HEK293 (cell line): Measurements from ENCODE around the gene GINS2.

Source experiments
- CTCF ChIA-PET: fragments of 350-600 bp; formaldehyde crosslinking; extraction: SDS; loops from one replicate; lab custom pipeline; 2021; ENCODE audit warnings: antibody characterized with exemption; lab: Yijun Ruan, JAX
- POLR2A ChIA-PET: fragments of 300-600 bp; formaldehyde crosslinking; extraction: SDS; loops from one replicate; lab custom pipeline; 2020; ENCODE audit warnings: antibody characterized with exemption, inconsistent platforms; lab: Yijun Ruan, JAX
- H3K27ac ChIP-seq: fragments of 200-500 bp; sonication (Bioruptor generic); 2 replicates; pipeline ENCODE4 v1.5.1; 2014; ENCODE audit warnings: low read depth, low read length, control low read depth, inconsistent platforms; ENCODE audit errors: extremely low read depth
- H3K36me3 ChIP-seq, 2 experiments: fragments of 200-500 bp in 1 of 2; sonication (Bioruptor generic) in 1 of 2; 1 replicate in 1 of 2; 2 replicates in 1 of 2; pipeline ENCODE4 v1.5.1; 2014 to 2017; ENCODE audit warnings: inconsistent platforms in 2 of 2, low read length in 2 of 2; ENCODE audit not compliant: control insufficient read depth in 2 of 2, insufficient read depth in 1 of 2
- H3K4me1 ChIP-seq: fragments of 200-500 bp; sonication (Bioruptor generic); 2 replicates; pipeline ENCODE4 v1.5.1; 2014; ENCODE audit warnings: mild to moderate bottlenecking, low read length, inconsistent platforms; ENCODE audit not compliant: control insufficient read depth, insufficient read depth
- H3K4me3 ChIP-seq: 2 replicates; pipeline ENCODE4 v1.5.1; 2011; ENCODE audit warnings: low read depth, mild to moderate bottlenecking, control low read depth, low read length, moderate library complexity
- H3K9me3 ChIP-seq: fragments of 200-500 bp; sonication (Bioruptor generic); 2 replicates; pipeline ENCODE4 v1.5.1; 2014; ENCODE audit warnings: low read depth, low read length, inconsistent platforms; ENCODE audit not compliant: control insufficient read depth, insufficient read depth
- AEBP2 ChIP-seq: fragments of 450-650 bp; formaldehyde crosslinking; IDR thresholded peaks from 2 replicates; pipeline ENCODE4 v1.5.1; 2016; ENCODE audit warnings: missing biosample characterization, missing genetic modification characterization, borderline replicate concordance
- ATF2 ChIP-seq: fragments of 450-650 bp; formaldehyde crosslinking; IDR thresholded peaks from 2 replicates; pipeline ENCODE4 v1.5.1; 2016; ENCODE audit warnings: missing biosample characterization, missing genetic modification characterization, low read depth
- KLF1 ChIP-seq: fragments of 450-650 bp; formaldehyde crosslinking; IDR thresholded peaks from 2 replicates; pipeline ENCODE4 v1.5.1; 2016; ENCODE audit warnings: missing biosample characterization, missing genetic modification characterization
- KLF7 ChIP-seq: fragments of 450-650 bp; formaldehyde crosslinking; IDR thresholded peaks from 2 replicates; pipeline ENCODE4 v1.5.1; 2016; ENCODE audit warnings: missing biosample characterization, missing genetic modification characterization, borderline replicate concordance
- SCRT1 ChIP-seq: fragments of 450-650 bp; formaldehyde crosslinking; IDR thresholded peaks from 2 replicates; pipeline ENCODE4 v1.5.1; 2016; ENCODE audit warnings: missing biosample characterization, missing genetic modification characterization, borderline replicate concordance
- TRIM28 ChIP-seq: IDR thresholded peaks from 2 replicates; pipeline ENCODE4 v1.6.1; 2011; ENCODE audit warnings: low read length, control low read depth, borderline replicate concordance
- YY2 ChIP-seq: fragments of 450-650 bp; formaldehyde crosslinking; IDR thresholded peaks from 2 replicates; pipeline ENCODE4 v1.5.1; 2016; ENCODE audit warnings: missing biosample characterization, missing genetic modification characterization
- ZBTB44 ChIP-seq: fragments of 450-650 bp; IDR thresholded peaks from 2 replicates; pipeline ENCODE4 v1.5.1; 2018; ENCODE audit warnings: missing biosample characterization, mild to moderate bottlenecking, missing genetic modification characterization
- ZEB2 ChIP-seq: fragments of 450-650 bp; formaldehyde crosslinking; IDR thresholded peaks from 2 replicates; pipeline ENCODE4 v1.5.1; 2016; ENCODE audit warnings: missing biosample characterization, missing genetic modification characterization
- ZFP37 ChIP-seq: fragments of 450-650 bp; formaldehyde crosslinking; IDR thresholded peaks from 2 replicates; pipeline ENCODE4 v1.5.1; 2016; ENCODE audit warnings: missing biosample characterization, missing genetic modification characterization
- ZIC2 ChIP-seq: fragments of 450-650 bp; formaldehyde crosslinking; IDR thresholded peaks from 2 replicates; pipeline ENCODE4 v1.5.1; 2016; ENCODE audit warnings: missing biosample characterization, missing genetic modification characterization
- ZNF10 ChIP-seq: fragments of 450-650 bp; formaldehyde crosslinking; IDR thresholded peaks from 2 replicates; pipeline ENCODE4 v1.5.1; 2017; ENCODE audit warnings: missing biosample characterization, missing genetic modification characterization
- ZNF184 ChIP-seq: fragments of 450-650 bp; IDR thresholded peaks from 2 replicates; pipeline ENCODE4 v1.5.1; 2018; ENCODE audit warnings: missing biosample characterization, mild to moderate bottlenecking, missing genetic modification characterization
- ZNF311 ChIP-seq: fragments of 450-650 bp; formaldehyde crosslinking; IDR thresholded peaks from 2 replicates; pipeline ENCODE4 v1.5.1; 2017; ENCODE audit warnings: missing biosample characterization, missing genetic modification characterization, borderline replicate concordance
- ZNF544 ChIP-seq: fragments of 450-650 bp; formaldehyde crosslinking; IDR thresholded peaks from 2 replicates; pipeline ENCODE4 v1.5.0; 2017; ENCODE audit warnings: missing biosample characterization, missing genetic modification characterization
- ZNF707 ChIP-seq: fragments of 450-650 bp; formaldehyde crosslinking; IDR thresholded peaks from 2 replicates; pipeline ENCODE4 v1.5.1; 2016; ENCODE audit warnings: missing biosample characterization, missing genetic modification characterization
- ZNF776 ChIP-seq: fragments of 450-650 bp; formaldehyde crosslinking; IDR thresholded peaks from 2 replicates; pipeline ENCODE4 v1.5.0; 2017; ENCODE audit warnings: missing biosample characterization, missing genetic modification characterization, borderline replicate concordance
- ZSCAN5A ChIP-seq: fragments of 450-650 bp; formaldehyde crosslinking; IDR thresholded peaks from 2 replicates; pipeline ENCODE4 v1.5.1; 2016; ENCODE audit warnings: missing biosample characterization, missing genetic modification characterization
- TF ChIP-seq, protein P1 (sequence below): fragments of 450-650 bp; formaldehyde crosslinking; IDR thresholded peaks from 2 replicates; pipeline ENCODE4 v1.5.1; 2016; ENCODE audit warnings: missing biosample characterization, missing genetic modification characterization
- TF ChIP-seq, protein P2 (sequence below): fragments of 450-650 bp; formaldehyde crosslinking; IDR thresholded peaks from 2 replicates; pipeline ENCODE4 v1.5.1; 2016; ENCODE audit warnings: missing biosample characterization, missing genetic modification characterization, borderline replicate concordance

GINS2 gene

GRCh38 chr16:85718682-85719081 lies 29.9 kb upstream of the GINS2 start (continued):
- no peak for TF ChIP-seq AEBP2
- TF ChIP-seq, protein P1, sequence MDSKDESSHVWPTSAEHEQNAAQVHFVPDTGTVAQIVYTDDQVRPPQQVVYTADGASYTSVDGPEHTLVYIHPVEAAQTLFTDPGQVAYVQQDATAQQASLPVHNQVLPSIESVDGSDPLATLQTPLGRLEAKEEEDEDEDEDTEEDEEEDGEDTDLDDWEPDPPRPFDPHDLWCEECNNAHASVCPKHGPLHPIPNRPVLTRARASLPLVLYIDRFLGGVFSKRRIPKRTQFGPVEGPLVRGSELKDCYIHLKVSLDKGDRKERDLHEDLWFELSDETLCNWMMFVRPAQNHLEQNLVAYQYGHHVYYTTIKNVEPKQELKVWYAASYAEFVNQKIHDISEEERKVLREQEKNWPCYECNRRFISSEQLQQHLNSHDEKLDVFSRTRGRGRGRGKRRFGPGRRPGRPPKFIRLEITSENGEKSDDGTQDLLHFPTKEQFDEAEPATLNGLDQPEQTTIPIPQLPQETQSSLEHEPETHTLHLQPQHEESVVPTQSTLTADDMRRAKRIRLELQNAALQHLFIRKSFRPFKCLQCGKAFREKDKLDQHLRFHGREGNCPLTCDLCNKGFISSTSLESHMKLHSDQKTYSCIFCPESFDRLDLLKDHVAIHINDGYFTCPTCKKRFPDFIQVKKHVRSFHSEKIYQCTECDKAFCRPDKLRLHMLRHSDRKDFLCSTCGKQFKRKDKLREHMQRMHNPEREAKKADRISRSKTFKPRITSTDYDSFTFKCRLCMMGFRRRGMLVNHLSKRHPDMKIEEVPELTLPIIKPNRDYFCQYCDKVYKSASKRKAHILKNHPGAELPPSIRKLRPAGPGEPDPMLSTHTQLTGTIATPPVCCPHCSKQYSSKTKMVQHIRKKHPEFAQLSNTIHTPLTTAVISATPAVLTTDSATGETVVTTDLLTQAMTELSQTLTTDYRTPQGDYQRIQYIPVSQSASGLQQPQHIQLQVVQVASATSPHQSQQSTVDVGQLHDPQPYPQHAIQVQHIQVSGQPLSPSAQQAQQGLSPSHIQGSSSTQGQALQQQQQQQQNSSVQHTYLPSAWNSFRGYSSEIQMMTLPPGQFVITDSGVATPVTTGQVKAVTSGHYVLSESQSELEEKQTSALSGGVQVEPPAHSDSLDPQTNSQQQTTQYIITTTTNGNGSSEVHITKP (tag by site-specific recombination) = no peak
- no peak for TF ChIP-seq YY2
- no peak for TF ChIP-seq ATF2 (tag by site-specific recombination)
- TF ChIP-seq ZNF707 (tag by site-specific recombination) = no peak
- no peak for TF ChIP-seq ZIC2
- TF ChIP-seq KLF1 (tag by site-specific recombination) = no peak
- no peak for TF ChIP-seq ZFP37 (tag by site-specific recombination)
- TF ChIP-seq ZNF776 (tag by site-specific recombination) = no peak
- TF ChIP-seq SCRT1 (tag by site-specific recombination) = no peak
- TF ChIP-seq ZEB2 = no peak
- no peak for TF ChIP-seq ZNF311 (tag by site-specific recombination)
- peak; percentile 23; the same call in 1 of the 2 replicates for TF ChIP-seq ZNF10

- CTCF ChIA-PET = interaction anchor here (0.5 to 5.5 kb wide), 29 partner anchors 9 to 569 kb away, joined by 3 to 87 read pairs (median 4); partner anchors contain the start of genes C16orf74 and GINS2
- H3K4me1 ChIP-seq = no peaks in the 10 kb centered on the region
- H3K9me3 ChIP-seq = no peaks in the 10 kb centered on the region
- TF ChIP-seq KLF7 (no peak), ZBTB44 (tag by site-specific recombination) (no peak), ZNF544 (tag by site-specific recombination) (no peak), ZSCAN5A (tag by site-specific recombination) (no peak), TRIM28 (no peak), ZNF184 (tag by site-specific recombination) (no peak)
- TF ChIP-seq, protein P2, sequence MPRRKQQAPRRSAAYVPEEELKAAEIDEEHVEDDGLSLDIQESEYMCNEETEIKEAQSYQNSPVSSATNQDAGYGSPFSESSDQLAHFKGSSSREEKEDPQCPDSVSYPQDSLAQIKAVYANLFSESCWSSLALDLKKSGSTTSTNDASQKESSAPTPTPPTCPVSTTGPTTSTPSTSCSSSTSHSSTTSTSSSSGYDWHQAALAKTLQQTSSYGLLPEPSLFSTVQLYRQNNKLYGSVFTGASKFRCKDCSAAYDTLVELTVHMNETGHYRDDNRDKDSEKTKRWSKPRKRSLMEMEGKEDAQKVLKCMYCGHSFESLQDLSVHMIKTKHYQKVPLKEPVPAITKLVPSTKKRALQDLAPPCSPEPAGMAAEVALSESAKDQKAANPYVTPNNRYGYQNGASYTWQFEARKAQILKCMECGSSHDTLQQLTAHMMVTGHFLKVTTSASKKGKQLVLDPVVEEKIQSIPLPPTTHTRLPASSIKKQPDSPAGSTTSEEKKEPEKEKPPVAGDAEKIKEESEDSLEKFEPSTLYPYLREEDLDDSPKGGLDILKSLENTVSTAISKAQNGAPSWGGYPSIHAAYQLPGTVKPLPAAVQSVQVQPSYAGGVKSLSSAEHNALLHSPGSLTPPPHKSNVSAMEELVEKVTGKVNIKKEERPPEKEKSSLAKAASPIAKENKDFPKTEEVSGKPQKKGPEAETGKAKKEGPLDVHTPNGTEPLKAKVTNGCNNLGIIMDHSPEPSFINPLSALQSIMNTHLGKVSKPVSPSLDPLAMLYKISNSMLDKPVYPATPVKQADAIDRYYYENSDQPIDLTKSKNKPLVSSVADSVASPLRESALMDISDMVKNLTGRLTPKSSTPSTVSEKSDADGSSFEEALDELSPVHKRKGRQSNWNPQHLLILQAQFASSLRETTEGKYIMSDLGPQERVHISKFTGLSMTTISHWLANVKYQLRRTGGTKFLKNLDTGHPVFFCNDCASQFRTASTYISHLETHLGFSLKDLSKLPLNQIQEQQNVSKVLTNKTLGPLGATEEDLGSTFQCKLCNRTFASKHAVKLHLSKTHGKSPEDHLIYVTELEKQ (tag by site-specific recombination) = no peak
- POLR2A ChIA-PET = interaction anchor here (1.1 kb wide), 1 partner anchor 43 kb away, joined by 4 read pairs; no protein-coding TSS in a partner anchor
- H3K27ac ChIP-seq = no peak overlapping the region
- H3K4me3 ChIP-seq = no peak overlapping the region
- no peaks in the 10 kb centered on the region for H3K36me3 ChIP-seq
These were observed 29.4 kb upstream of the GINS2 start for GRCh38 chr16:85718153-85718477.
